GM12864 (cell line): ENCODE data around the gene RFNG.

Experiments
- DNase-seq: peaks from one replicate; pipeline ENCODE4 v3.0.0-alpha.2; 2011; ENCODE audit warnings: low read depth
- H3K4me3 ChIP-seq: 2 replicates; pipeline ENCODE4 v1.5.1; 2011; ENCODE audit warnings: mild to moderate bottlenecking, low read depth, low read length, control low read depth
- CTCF ChIP-seq: IDR thresholded peaks from 2 replicates; pipeline ENCODE4 v1.5.1; 2011; ENCODE audit warnings: low read depth, mild to moderate bottlenecking, moderate library complexity, low read length, control low read depth, inconsistent platforms; ENCODE audit errors: missing control alignments

The RFNG gene

GRCh38 chr17:82009413-82009812 lies 42.2 kb downstream of the RFNG start:
- H3K4me3 ChIP-seq, result no peak overlapping the region
- no peak for DNase-seq
- TF ChIP-seq CTCF, result no peak

GRCh38 chr17:82008941-82009405 lies 42.6 kb downstream of the RFNG start:
- TF ChIP-seq CTCF, result no peak
- no peak for DNase-seq
- H3K4me3 ChIP-seq, result no peak overlapping the region

GRCh38 chr17:82008258-82008940 lies 43.2 kb downstream of the RFNG start:
- no peak for TF ChIP-seq CTCF
- DNase-seq, result no peak
- no peak overlapping the region for H3K4me3 ChIP-seq

- H3K4me3 ChIP-seq, result no peak overlapping the region
- DNase-seq, result no peak
- TF ChIP-seq CTCF, result no peak
These were observed 43.9 kb downstream of the RFNG start for GRCh38 chr17:82007495-82008257.

GRCh38 chr17:82007228-82007494 lies 44.5 kb downstream of the RFNG start:
- TF ChIP-seq CTCF, result no peak
- no peak overlapping the region for H3K4me3 ChIP-seq
- DNase-seq, result no peak

GRCh38 chr17:82006468-82007227 lies 45.0 kb downstream of the RFNG start:
- TF ChIP-seq CTCF, result no peak
- no peak overlapping the region for H3K4me3 ChIP-seq
- DNase-seq, result no peak
